ENCODE results near the gene KRT74.

Gene KRT74

GRCh38 chr12:52519826-52520662 lies 53.6 kb downstream of the KRT74 start, which contains the start of gene KRT5:
Gene KRT5, minus strand, starts transcription at chr12:52520394. Its CDS starts 98 bp downstream, at chr12:52520296.
- no peak for DNase-seq (ENCODE audit: low read depth)

GRCh38 chr12:52519387-52519703 lies 54.3 kb downstream of the KRT74 start:
- DNase-seq (ENCODE audit: low read depth): no peak

GRCh38 chr12:52518574-52519386 lies 54.9 kb downstream of the KRT74 start:
- DNase-seq (ENCODE audit: low read depth): no peak

GRCh38 chr12:52517888-52518287 lies 55.8 kb downstream of the KRT74 start:
- DNase-seq (ENCODE audit: low read depth): no peak

GRCh38 chr12:52517005-52517835 lies 56.4 kb downstream of the KRT74 start:
- no peak for DNase-seq (ENCODE audit: low read depth)

- DNase-seq (ENCODE audit: low read depth): no peak
These were observed 57.5 kb downstream of the KRT74 start for GRCh38 chr12:52515927-52516831.
